Astrocyte of the spinal cord (primary cell): Measurements from ENCODE around the gene ZDHHC5.
"Not testable (repeated sequence)": the region's sequence is repeated elsewhere in the genome, so short reads cannot be mapped to it uniquely, and the experiment has no call there.

Experiments
- DNase-seq: peaks from one replicate; pipeline ENCODE4 v3.0.0; 2011; ENCODE audit warnings: low read depth, low spot score
- H3K4me3 ChIP-seq: 2 replicates; pipeline ENCODE4 v1.5.1; 2011; ENCODE audit warnings: low read depth, mild to moderate bottlenecking, low read length, moderate library complexity
- CTCF ChIP-seq: IDR thresholded peaks from 2 replicates; pipeline ENCODE4 v1.5.1; 2012; ENCODE audit warnings: low read depth, mild to moderate bottlenecking, low read length, inconsistent platforms
- in situ Hi-C: cut with HindIII; loops from 2 replicates; pipeline ENCODE4 v1.10.0; 2017; ENCODE audit warnings: low sequenced_read_pairs

ZDHHC5 gene

GRCh38 chr11:57703341-57703740 is 35.4 kb downstream of the ZDHHC5 start:
- TF ChIP-seq CTCF = no peak
- in situ Hi-C loops = no loop called here
- DNase-seq = no peak
- no peak overlapping the region for H3K4me3 ChIP-seq

- in situ Hi-C loops = no loop called here
- no peak for TF ChIP-seq CTCF
- DNase-seq = no peak
- H3K4me3 ChIP-seq = no peak overlapping the region
Observed at GRCh38 chr11:57704932-57705331, 37.0 kb downstream of the ZDHHC5 start.

DNA sequence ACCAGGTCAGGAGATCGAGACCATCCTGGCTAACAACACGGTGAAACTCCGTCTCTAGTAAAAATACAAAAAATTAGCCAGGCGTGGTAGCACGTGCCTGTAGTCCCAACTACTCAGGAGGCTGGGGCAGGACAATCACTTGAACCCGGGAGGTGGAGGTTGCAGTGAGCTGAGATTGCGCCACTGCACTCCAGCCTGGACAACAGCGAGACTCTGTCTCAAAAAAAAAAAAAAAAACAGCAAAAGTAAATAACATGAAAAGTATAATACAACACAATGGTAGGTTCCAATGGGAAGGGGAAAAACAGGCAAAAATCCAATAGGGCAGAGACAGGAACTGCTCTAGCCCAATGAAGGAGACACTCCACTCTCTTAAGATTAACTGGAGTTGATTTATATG is 37.5 kb downstream of the ZDHHC5 start:
- H3K4me3 ChIP-seq, DNase-seq, in situ Hi-C loops: not testable (repeated sequence)

GRCh38 chr11:57709802-57710367 is 42.0 kb downstream of the ZDHHC5 start:
- DNase-seq = no peak
- H3K4me3 ChIP-seq = no peak overlapping the region
- TF ChIP-seq CTCF = no peak
- in situ Hi-C loops = no loop called here

GRCh38 chr11:57711414-57712255 is 43.7 kb downstream of the ZDHHC5 start, which contains the start of gene MED19:
MED19 (minus strand) TSS chr11:57712215; CDS start chr11:57712179, 36 bp downstream.
- in situ Hi-C loops = no loop called here
- no peak for TF ChIP-seq CTCF
- peak; percentile 76 for DNase-seq
- H3K4me3 ChIP-seq = peak within 1 kb of the TSS; percentile 96

DNA sequence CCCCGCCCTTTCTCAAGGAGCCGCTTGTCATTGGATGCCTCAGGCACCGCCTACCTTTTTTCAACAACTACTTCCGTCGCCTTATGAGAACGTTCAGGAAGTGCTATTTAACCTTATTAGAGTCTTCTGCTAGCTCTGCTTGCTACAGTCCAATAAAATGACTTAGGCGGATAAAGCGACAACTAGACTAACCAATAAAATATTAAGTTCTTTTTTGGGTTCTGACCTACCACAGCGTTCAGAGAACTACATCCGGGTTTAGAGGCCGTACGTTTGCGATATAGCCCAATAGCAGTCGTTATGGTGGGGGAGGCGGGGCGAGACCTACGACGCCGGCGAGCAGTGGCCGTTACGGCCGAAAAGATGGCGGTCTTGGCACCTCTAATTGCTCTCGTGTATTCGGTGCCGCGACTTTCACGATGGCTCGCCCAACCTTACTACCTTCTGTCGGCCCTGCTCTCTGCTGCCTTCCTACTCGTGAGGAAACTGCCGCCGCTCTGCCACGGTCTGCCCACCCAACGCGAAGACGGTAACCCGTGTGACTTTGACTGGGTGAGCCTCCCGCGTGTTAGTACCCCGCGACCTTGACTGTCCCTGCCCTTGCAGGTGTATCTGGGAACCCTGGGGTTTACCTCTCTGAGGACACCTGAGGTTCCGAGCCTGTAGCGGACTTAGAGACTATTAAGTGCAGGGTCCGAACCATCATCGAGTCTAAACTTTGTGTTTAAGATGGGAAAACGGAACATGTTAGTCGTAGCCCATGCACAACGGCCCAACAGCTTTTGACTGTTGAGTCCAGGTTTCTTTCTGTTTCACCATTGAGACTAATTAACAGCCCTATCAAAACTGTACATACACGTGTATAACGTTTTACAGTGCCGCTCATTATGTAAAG is 44.6 kb downstream of the ZDHHC5 start, which contains the start of gene TMX2:
Gene TMX2, plus strand, starts transcription at position 338 of the 895 bp plus-strand sequence. Its CDS starts 26 bp downstream, at position 364.
- in situ Hi-C loops = no loop called here
- DNase-seq = peak; percentile 100
- peak within 1 kb of the TSS; percentile 96 for H3K4me3 ChIP-seq
- no peak for TF ChIP-seq CTCF
